ENCODE measurements around the gene ZNF558.

DNA sequence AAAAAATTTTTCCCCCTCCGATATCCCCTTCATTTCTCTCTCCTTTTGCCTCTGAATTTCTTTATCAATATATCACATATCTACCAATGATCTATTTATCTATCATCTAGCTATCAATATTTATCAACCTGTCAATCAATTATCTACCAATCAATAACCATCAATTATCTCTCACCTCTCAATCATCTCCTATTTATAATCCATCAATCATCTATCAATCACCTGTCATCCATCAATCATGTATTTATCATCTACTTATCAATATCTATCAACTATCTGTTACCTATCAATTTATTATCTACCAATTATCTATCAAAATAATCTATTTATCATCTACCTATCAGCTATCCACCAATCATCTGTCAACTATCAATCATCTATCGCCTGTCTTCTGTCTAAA lies 17.1 kb upstream of the ZNF558 start:
- no peak for TF ChIP-seq RBAK (tag by site-specific recombination; IDR thresholded peaks at IDR 0.05)
- no peak for TF ChIP-seq ZNF521 (tag by site-specific recombination; IDR thresholded peaks at IDR 0.05)
- TF ChIP-seq, protein P1, sequence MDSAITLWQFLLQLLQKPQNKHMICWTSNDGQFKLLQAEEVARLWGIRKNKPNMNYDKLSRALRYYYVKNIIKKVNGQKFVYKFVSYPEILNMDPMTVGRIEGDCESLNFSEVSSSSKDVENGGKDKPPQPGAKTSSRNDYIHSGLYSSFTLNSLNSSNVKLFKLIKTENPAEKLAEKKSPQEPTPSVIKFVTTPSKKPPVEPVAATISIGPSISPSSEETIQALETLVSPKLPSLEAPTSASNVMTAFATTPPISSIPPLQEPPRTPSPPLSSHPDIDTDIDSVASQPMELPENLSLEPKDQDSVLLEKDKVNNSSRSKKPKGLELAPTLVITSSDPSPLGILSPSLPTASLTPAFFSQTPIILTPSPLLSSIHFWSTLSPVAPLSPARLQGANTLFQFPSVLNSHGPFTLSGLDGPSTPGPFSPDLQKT (IDR thresholded peaks at IDR 0.05; ENCODE audit: borderline replicate concordance, low read depth, low read length): no peak
- TF ChIP-seq, protein P2, sequence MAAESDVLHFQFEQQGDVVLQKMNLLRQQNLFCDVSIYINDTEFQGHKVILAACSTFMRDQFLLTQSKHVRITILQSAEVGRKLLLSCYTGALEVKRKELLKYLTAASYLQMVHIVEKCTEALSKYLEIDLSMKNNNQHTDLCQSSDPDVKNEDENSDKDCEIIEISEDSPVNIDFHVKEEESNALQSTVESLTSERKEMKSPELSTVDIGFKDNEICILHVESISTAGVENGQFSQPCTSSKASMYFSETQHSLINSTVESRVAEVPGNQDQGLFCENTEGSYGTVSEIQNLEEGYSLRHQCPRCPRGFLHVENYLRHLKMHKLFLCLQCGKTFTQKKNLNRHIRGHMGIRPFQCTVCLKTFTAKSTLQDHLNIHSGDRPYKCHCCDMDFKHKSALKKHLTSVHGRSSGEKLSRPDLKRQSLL (tag by site-specific recombination; IDR thresholded peaks at IDR 0.05): no peak

Data from HEK293 (cell line).